NCI-H69 (cell line): ENCODE results near the gene RPL7A.
"Not testable (repeated sequence)": the region's sequence is repeated elsewhere in the genome, so short reads cannot be mapped to it uniquely, and the experiment has no call there.

Experiments used
- DNase-seq: peaks from one replicate; lab custom pipeline; 2025; lab: John Stamatoyannopoulos, UW

Gene RPL7A

GRCh38 chr9:133389025-133389557 lies 41.1 kb downstream of the RPL7A start:
- no peak for DNase-seq

DNA sequence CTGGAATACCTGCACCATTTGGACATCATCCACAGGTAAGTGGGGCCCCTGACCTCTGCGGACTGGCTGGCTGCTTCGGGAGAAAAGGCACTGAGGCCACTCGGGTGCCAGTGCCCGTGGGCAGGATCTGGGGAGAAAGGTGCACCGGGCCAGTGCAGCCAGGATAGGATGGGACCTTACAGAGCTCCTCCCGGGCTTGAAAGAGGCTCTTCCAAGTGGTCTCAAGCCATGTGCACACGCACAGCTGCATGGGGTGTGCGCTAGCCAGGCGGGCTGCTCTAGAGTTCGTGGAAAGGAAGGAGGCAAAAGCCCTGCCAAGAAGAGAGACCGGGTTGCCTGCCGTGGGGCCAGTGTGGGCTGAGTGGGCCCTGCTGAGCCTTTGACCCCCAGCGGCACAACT lies 41.5 kb downstream of the RPL7A start:
- DNase-seq = no peak

DNA sequence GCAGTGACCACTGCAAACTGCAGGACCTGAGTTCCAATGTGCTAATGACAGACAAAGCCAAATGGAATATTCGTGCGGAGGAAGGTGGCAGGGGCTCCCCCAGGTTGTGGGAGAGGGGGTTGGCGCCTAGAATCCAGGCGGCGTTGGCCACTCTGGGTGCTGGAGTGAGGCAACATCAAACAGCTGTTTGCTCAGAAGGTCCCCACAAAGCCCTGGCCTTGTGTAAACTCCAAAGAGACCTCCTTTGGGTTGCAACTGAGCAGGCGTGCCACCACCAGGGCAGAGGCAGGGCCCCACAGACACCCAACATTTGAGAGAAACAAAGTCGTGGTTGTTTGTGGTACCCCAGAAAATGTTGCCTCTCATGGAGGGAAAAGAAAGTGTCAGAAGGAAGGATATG lies 42.7 kb downstream of the RPL7A start:
- DNase-seq = no peak

DNA sequence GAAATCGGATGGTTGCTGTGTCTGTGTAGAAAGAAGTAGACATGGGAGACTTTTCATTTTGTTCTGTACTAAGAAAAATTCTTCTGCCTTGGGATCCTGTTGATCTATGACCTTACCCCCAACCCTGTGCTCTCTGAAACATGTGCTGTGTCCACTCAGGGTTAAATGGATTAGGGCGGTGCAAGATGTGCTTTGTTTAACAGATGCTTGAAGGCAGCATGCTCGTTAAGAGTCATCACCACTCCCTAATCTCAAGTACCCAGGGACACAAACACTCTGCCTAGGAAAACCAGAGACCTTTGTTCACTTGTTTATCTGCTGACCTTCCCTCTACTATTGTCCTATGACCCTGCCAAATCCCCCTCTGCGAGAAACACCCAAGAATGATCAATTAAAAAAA lies 43.4 kb downstream of the RPL7A start:
- DNase-seq = not testable (repeated sequence)

DNA sequence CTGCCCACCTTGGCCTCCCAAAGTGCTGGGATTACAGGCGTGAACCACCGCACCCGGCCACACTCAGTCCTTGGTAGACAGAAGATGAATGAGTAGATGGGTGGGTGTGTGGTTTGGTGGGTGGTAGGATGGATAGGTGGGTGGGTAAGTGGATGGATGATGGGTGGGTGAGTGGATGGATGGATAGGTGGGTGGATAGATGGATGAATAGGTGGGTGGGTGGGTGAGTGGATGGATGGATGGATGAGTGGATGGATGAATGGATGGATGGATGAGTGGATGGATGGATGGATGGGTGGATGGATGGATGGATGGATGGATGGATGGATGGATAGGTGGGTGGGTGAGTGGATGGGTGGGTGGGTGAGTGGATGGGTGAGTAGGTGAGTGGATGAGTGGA lies 44.3 kb downstream of the RPL7A start:
- not testable (repeated sequence) for DNase-seq

- DNase-seq = no peak
Measured at GRCh38 chr9:133393399-133393798, 45.4 kb downstream of the RPL7A start.

GRCh38 chr9:133394687-133395271 lies 46.8 kb downstream of the RPL7A start:
- DNase-seq = peak; percentile 43

DNA sequence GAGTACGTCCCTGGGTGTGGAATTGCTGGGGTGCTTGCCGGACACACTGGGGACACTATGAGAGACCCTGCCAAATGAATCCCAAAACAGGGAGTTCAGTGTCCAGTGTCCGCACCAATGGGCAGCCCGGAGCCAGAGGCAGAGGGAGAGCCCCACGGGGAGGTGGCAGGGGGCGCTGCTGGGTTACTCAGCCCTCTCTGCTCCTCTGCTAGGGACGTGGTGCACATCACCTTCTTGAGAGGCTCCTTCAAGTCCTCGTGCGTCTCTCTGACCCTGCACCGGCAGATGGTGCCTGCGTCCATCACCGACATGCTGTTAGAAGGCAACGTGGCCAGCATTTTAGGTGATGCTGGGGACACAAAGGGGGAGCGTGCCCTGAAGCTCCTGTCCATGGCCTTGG lies 48.9 kb downstream of the RPL7A start:
- DNase-seq = peak; percentile 53

DNA sequence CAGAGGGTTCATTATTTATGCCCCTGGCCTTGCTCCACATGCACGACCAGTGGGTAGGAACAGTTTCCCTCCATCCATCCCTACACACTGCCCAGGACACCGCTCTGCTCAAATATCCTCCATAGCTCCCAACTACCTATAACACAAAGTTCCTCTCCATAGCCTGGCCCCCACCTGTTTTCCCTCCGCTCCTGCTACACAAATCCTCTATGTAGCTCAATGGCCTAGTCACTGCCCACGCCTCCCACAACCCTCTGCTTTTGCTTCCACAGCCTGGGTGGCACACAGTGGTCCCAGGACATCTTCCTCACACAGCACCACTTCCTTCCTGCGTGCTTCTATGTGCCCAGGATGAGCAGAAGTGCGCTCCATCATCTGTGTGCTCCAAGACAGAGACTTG lies 49.4 kb downstream of the RPL7A start:
- no peak for DNase-seq

GRCh38 chr9:133397895-133398294 lies 49.9 kb downstream of the RPL7A start:
- no peak for DNase-seq

- no peak for DNase-seq
Measured at GRCh38 chr9:133400292-133400691, 52.3 kb downstream of the RPL7A start.
